Activated CD4-positive, alpha-beta T cell treated with anti-CD3 and anti-CD28 coated beads, Interleukin-2, Interleukin-4, amounts not matched to agents 100 ng/mL and 50 ng/mL, durations not matched to agents 16 hours and 8 hours (primary cell): ENCODE data around the gene PHRF1.

ENCODE experiments used
- DNase-seq: peaks from one replicate; pipeline ENCODE4 v3.0.0-alpha.2; 2020; ENCODE audit warnings: low spot score

The PHRF1 gene

GRCh38 chr11:575996-576768 is at the start of gene PHRF1:
Gene PHRF1 (plus strand): TSS chr11:576470. CDS start chr11:581513, 5,043 bp downstream.
- DNase-seq: peak; percentile 94

DNA sequence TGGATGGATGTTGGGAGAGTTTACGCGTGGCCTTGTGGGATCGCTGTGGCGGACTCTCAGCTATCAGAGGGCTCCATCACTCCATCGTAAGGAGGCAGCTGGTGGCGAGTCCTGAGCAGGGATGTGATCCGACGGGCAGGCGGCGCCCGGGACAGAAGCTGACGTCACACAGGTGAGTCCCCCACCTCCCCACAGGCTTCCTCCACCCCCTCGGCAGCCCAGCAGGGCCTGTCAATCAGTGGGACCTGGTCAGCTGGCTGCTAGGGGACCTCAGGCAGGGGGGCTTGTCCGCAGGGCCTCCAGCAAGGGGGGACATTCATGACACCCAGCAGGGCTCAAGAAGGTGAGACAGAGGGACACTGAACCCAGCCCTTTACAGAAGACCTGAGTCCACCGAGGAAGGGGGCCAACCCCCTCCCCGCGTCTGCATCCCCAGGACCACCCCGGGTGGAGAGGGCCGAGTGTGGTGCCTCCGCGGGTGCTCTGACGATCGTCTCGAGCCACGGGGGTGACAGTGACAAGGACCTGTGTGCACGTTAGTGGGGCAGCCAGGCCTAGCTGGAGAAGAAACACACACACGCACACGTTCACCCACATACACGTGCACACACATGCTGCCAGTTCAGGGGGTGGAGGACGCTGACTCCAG is 48.0 kb upstream of the PHRF1 start:
- DNase-seq: no peak

GRCh38 chr11:528815-529727 is 47.2 kb upstream of the PHRF1 start:
- no peak for DNase-seq

DNA sequence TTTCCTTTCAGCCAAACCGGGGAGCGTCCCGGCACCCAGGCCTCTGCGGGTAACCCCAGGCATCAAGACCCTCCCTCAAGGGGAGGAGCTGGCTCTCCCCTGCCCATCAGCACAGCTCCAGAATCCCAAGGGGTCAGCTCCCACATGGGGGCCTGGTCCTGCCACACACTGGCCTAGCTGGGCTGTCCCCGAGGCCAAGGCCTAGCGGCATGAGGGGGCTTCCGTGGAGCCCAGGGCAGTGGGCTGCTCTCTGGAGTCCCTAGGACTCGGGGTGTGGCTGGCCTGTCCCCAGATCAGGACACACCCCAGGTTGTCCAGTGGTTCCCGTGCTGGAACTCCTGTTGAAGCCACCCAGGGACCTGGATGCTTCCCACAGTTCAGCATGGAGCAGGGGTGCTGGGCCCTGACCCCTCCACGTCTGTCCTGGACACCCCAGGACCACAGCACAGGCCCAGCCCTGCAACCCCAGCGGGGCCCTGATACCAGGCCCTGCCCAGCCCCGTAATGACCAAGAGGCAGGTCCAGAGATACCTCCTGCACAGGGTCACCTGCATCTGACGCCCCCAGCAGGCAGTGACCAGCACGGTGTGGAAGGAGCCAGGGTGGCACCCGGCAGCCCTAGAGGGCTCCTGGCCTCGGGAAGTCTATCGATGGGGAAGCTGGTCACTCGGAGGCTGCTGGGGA is 46.4 kb upstream of the PHRF1 start:
- no peak for DNase-seq

DNA sequence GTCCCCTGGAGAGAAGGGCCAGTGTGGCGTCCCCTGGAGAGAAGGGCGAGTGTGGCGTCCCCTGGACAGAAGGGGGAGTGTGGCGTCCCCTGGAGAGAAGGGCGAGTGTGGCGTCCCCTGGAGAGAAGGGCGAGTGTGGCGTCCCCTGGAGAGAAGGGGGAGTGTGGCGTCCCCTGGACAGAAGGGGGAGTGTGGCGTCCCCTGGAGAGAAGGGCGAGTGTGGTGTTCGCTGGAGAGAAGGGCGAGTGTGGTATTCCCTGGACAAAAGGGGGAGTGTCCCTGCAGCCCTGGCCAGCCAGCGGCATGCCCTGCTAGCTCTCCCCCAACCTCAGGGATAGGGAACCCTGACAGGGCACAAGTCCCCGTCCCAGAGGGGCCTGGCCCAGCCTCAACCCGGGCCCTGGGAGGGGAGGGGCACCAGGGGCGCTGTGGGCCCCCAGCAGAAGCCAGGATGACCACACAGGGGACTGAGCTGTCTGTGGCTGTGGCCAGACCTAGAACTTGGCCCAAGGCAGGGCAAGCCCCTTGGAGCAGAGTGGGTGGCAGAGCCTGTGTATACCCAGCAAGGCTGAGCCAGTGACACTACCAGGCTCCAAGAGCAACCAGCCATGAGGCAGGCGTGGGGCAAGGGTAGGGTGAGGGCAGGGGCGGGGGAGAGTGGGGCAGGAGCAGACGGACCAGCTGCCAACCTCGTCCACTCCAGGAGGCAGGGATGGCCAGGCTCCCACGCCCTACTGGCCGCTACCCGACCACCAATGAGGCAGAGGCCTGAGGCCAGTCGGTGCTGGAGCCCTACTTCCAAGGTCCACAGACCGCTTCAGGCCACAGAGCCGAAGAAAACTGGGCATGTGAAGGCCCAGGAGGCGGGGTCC is 45.1 kb upstream of the PHRF1 start:
- DNase-seq: no peak

- no peak for DNase-seq
Measured at GRCh38 chr11:531919-532526, 44.2 kb upstream of the PHRF1 start.

DNA sequence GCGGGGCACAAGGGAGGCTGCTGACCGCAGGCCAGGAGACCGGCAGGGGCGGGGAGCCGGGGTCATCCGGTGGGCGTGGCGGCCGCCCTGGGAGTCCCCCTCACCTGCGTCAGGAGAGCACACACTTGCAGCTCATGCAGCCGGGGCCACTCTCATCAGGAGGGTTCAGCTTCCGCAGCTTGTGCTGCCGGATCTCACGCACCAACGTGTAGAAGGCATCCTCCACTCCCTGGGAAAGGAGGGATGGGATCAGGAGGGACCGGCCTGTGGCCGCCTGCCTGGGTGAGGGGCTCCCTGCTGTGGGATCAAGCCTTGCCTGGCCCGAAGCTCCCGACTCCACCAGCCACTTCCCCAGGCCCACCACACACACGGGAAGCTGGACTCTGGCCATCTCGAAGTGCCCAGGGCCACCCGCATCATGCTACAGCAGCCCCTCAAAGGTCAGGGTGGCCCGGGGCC is 43.7 kb upstream of the PHRF1 start:
- DNase-seq: no peak

- no peak for DNase-seq
Measured at GRCh38 chr11:532986-533585, 43.2 kb upstream of the PHRF1 start.

- no peak for DNase-seq
Measured at GRCh38 chr11:533586-534395, 42.5 kb upstream of the PHRF1 start.

DNA sequence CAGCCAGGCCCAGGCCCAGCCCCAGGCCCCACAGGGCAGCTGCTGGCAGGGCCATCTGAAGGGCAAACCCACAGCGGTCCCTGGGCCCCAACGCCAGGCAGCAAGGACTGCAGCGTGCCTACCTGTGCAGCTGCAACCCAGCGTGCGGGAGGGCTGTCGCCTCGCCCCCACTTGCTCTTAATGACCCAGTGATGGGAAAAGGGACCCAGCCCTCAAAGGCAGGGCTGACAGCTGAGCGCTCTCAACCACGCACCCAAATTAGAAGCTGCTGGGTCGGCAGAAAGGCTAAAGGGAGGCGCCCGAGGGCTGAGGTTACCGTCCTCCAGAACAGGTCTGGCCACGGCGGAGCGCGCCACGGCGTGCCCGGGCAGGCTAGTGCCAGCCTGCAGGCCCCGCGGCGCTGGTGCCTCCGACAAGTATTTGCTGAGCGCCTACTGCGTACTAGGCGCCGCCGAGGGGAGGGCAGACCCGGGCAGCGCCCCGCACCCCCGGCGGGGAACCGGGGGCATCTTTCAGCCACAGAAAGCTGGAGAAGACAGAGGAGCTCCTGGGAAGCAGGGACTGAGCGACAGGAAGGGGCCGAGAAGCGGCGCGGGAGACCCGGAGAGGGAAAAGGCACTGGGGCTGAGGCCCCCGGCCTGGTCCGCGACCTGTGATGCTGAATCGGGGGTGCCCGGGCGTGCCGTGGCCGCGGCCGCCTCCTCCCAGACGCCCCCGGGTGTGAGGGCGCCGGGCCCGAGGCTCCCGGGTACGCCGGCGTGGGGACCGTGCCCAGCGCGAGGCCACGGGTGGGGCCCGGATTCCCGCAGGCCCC is 41.7 kb upstream of the PHRF1 start:
- peak; percentile 33 for DNase-seq

- no peak for DNase-seq
Measured at GRCh38 chr11:535210-535518, 41.1 kb upstream of the PHRF1 start.

- peak; percentile 95 for DNase-seq
Measured at GRCh38 chr11:535519-536454, 40.5 kb upstream of the PHRF1 start, which contains the start of gene HRAS. Gene HRAS (minus strand): TSS chr11:535576.

GRCh38 chr11:536841-537621 is 39.2 kb upstream of the PHRF1 start, which contains the start of gene LRRC56:
Gene LRRC56 (plus strand): TSS chr11:537527. CDS start chr11:540685, 3,158 bp downstream.
- DNase-seq: peak; percentile 89

GRCh38 chr11:537622-538430 is 38.4 kb upstream of the PHRF1 start:
- DNase-seq: no peak

- no peak for DNase-seq
Measured at GRCh38 chr11:538431-539051, 37.7 kb upstream of the PHRF1 start.
